ENCODE measurements around the gene TNFAIP8. TPM values are rescaled to one million over a fixed set of nuclear protein-coding genes. Genes with fewer than 3 reads are reported as not detected.
A peak's percentile ranks its signal among the peaks of the same experiment; 100 is the strongest.

Gene TNFAIP8
- total and polyA plus RNA-seq, 9 of the 15 experiments (the other 6 are each of a cell fraction or from before 2014, with no cell fraction given): 29.9 to 52.2 (median 44.8) TPM

DNA sequence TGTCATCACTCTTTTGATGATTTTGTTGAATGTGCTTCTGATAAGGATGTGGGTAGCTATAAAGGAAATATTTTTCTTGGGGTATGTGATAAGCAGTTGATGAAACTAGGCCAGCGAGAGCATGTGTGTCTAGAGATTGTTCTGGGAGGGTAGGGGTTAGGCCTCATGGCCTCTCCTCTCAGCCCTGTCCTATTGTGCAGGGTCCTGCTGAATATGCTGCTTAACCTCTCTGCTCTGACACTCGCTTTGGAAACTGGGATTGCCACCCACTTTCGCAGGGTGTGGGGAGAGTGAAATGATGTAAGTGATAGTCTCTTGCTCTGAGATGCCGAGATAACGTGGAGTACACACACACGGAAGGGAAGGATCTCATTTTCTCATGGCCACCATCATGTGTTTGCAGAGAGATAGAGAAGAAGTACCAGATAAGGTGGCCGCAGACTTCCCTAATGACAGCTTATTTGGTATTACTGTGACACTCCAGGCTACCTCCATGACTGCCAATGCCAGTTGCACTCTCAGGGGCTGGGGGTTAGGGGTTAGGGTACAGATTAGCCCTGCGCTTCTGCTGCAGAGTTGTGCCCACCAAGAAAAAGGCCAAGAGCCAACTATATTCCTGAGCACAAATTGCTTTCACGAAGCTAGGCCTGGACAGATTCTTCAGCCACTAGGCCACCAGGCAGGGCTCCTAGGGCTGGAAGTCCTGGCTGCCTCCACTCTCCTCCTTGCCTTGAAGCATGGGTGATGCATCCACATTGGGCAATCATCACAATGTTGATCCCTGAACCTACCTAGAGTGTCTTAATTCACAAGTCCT, 25.2 kb upstream of the TNFAIP8 start (continued):
- TF ChIP-seq SMARCB1 (IDR thresholded peaks at IDR 0.05; ENCODE audit: insufficient read length, low read depth) (peak; percentile 89), CREB3 (tag; conservative IDR thresholded peaks at IDR 0.05; ENCODE audit: low read depth) (peak; percentile 91), PTBP1 (IDR thresholded peaks at IDR 0.05; ENCODE audit: low read depth, low read length) (0 out of 2 replicates have a peak, but pooled peaks have one; percentile 48), MYC (IDR thresholded peaks at IDR 0.05; ENCODE audit: low read depth, low read length) (peak; percentile 91), MYC (CRISPR knock-in tag; IDR thresholded peaks at IDR 0.05; ENCODE audit: borderline replicate concordance, low read depth) (no peak; the same call in 1 of the 2 replicates), ZKSCAN1 (IDR thresholded peaks at IDR 0.05; ENCODE audit: low read depth, low read length) (peak; percentile 41; the same call in 1 of the 2 replicates), MCM3 (IDR thresholded peaks at IDR 0.05) (no peak), C11orf30 (IDR thresholded peaks at IDR 0.05; ENCODE audit: low read depth) (0 out of 2 replicates have a peak, but pooled peaks have one; percentile 12), CBFA2T3 (IDR thresholded peaks at IDR 0.05) (peak; percentile 97), NR4A1 (CRISPR knock-in tag; IDR thresholded peaks at IDR 0.05) (no peak), NR4A1 (tag; IDR thresholded peaks at IDR 0.05) (peak; percentile 87), ZNF316 (IDR thresholded peaks at IDR 0.05) (no peak), KLF16 (IDR thresholded peaks at IDR 0.05) (peak; percentile 93), CCNT2 (IDR thresholded peaks at IDR 0.05; ENCODE audit: borderline replicate concordance, extremely low read depth, insufficient read length, low read depth, low read length) (peak; percentile 97), E2F8 (IDR thresholded peaks at IDR 0.05; ENCODE audit: low read depth, partially characterized antibody) (peak; percentile 25), ZNF644 (tag; IDR thresholded peaks at IDR 0.05; ENCODE audit: low read depth) (peak; percentile 91; the same call in 1 of the 2 replicates)
- TF ChIP-seq, protein P1, sequence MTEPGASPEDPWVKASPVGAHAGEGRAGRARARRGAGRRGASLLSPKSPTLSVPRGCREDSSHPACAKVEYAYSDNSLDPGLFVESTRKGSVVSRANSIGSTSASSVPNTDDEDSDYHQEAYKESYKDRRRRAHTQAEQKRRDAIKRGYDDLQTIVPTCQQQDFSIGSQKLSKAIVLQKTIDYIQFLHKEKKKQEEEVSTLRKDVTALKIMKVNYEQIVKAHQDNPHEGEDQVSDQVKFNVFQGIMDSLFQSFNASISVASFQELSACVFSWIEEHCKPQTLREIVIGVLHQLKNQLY (CRISPR knock-in tag; conservative IDR thresholded peaks at IDR 0.05): no peak
- TF ChIP-seq, protein P2, sequence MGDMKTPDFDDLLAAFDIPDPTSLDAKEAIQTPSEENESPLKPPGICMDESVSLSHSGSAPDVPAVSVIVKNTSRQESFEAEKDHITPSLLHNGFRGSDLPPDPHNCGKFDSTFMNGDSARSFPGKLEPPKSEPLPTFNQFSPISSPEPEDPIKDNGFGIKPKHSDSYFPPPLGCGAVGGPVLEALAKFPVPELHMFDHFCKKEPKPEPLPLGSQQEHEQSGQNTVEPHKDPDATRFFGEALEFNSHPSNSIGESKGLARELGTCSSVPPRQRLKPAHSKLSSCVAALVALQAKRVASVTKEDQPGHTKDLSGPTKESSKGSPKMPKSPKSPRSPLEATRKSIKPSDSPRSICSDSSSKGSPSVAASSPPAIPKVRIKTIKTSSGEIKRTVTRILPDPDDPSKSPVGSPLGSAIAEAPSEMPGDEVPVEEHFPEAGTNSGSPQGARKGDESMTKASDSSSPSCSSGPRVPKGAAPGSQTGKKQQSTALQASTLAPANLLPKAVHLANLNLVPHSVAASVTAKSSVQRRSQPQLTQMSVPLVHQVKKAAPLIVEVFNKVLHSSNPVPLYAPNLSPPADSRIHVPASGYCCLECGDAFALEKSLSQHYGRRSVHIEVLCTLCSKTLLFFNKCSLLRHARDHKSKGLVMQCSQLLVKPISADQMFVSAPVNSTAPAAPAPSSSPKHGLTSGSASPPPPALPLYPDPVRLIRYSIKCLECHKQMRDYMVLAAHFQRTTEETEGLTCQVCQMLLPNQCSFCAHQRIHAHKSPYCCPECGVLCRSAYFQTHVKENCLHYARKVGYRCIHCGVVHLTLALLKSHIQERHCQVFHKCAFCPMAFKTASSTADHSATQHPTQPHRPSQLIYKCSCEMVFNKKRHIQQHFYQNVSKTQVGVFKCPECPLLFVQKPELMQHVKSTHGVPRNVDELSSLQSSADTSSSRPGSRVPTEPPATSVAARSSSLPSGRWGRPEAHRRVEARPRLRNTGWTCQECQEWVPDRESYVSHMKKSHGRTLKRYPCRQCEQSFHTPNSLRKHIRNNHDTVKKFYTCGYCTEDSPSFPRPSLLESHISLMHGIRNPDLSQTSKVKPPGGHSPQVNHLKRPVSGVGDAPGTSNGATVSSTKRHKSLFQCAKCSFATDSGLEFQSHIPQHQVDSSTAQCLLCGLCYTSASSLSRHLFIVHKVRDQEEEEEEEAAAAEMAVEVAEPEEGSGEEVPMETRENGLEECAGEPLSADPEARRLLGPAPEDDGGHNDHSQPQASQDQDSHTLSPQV (IDR thresholded peaks at IDR 0.05): peak; percentile 96
- TF ChIP-seq, protein P3, sequence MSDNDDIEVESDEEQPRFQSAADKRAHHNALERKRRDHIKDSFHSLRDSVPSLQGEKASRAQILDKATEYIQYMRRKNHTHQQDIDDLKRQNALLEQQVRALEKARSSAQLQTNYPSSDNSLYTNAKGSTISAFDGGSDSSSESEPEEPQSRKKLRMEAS (CRISPR knock-in tag; IDR thresholded peaks at IDR 0.05): peak; percentile 79; the same call in 1 of the 2 replicates
